CD4-positive, alpha-beta T cell treated with Interleukin-17A for 4 hours (primary cell): ENCODE data around the gene DUSP2.
"Not testable (repeated sequence)": the region's sequence is repeated elsewhere in the genome, so short reads cannot be mapped to it uniquely, and the experiment has no call there.

Experiments used
- DNase-seq: peaks from one replicate; pipeline ENCODE4 v3.0.0-alpha.2; 2020; ENCODE audit warnings: mixed read lengths

The DUSP2 gene

DNA sequence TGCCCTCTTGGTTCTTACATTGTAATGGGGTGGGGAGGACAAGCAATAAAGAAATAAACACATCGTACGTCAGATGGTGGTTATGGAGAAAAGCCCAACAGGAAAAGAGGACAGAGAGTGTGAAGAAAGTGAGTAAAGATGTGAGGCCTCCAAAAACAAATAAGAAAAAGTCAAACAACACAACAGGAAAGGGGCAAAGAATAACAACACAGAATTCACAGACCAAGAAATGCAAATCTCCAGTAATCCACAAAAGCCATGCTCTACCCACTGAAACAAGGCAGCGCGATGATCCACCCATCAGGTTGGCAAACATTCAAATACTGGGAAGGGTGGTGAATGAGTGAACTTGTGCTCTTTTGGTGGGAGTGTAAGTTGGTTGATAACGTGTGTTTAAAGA is 16.7 kb upstream of the DUSP2 start:
- no peak for DNase-seq

DNA sequence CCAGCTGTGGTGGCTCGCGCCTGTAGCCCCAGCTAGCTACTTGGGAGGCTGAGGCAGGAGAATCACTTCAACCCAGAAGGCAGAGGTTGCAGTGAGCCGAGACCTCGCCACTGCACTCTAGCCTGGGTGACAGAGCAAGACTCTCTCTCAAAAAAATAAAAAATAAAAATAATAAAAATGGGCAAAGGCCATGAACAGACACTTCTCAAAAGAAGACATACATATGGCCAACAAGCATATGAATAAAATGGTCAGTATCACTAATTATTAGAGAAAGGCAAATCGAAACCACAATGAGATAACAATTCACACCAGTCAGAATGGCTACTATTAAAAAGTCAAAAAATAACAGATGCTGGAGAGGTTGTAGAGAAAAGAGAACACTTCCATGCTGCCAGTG is 15.1 kb upstream of the DUSP2 start:
- not testable (repeated sequence) for DNase-seq

DNA sequence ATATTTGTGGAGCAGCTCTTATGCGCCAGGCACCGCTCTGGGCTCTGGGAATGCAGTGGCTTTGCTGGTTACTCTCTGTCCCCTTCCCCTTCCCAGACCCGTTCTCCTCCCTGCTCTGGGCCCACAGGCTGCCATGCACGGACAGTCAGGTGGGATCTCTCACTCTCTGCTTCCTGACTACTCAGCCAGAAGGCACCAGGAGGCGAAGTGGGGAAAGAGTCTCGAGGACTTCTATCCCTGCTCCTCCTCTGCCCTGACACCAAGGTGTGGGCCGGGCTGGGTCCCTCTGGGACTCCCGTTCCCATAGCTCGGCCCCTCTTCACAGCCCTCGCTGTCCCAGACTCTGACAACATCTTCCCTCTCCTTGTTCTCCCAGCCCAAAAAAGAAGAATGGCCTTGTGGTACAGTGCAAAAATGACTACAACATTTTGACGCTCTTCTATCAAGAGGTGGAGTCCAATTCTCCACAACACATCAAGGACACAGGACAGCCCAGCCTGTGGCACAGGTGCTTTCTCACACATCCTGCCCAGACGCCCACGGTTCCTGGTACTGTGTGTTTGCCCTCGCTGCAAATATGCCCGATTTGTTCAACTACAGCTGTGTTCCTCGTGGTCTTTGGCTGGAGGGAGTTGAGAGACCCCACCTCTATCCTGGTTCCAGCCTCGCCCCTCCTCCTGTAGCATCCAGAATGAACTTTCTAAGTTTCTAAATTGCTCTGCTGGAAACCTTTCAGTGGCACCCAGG is 14.0 kb upstream of the DUSP2 start:
- peak; percentile 70 for DNase-seq

DNA sequence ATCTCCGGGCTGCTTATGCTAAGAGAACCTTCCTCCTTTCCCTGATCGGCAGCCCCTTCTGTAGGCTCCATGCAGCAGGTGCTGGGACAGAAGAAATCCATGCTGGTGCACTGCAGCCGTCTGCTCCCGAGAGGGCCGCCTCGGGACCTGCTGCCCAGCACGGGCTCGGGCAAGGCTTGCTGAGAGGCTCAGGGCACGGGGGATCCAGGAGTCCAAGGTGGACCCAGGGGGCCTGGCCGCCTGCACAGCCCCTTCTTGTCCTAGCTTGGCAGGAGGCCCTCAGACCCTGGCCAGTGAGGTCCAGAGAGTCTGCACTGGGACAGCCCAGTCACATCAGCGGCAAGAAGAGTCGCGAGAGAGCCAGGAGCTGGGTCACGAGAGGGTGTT is 13.3 kb upstream of the DUSP2 start:
- no peak for DNase-seq

DNA sequence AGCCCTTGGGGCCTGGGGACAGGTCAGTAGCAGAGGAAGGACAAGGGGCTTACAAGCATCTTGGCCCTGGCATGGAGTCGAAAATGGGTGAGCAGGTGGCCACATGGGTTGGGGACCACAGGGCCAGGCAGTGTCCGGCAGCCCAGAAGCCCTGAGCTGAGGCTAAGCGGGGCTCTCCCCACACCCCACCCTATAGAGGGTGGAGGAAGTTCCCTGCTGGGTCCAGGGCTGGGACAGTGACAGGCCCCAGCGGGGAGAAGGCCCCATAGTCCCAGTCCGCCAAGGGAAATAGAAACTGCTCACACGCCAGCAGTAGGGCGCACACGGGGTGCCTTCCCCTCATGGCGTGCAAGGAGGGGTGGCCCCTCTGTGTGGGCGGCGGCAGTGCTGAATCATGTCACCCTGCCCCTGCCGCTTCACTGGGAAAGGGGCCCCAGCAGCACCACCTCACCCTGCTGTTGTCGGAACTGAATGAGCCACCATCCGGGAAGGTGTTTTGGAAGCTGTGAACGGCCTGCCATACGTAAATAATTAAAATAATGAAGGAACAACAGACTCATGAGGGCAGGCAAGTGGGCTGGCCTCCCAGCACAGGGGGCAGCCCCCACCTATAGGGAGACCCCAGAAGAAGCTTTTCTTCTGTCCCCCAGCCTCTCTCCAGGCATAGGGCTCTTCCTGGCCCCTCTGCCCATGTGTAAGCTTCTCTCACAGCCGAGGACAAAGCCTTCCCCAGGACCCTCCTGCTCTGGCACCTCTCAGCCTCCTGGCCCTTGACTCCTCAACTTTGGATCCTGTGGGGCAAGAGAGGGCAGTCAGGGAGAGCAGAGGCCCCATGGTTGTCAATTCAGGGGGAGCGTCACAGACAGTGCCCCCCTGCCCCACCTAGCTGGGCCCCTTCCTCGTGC is 12.7 kb upstream of the DUSP2 start:
- peak; percentile 91 for DNase-seq

DNA sequence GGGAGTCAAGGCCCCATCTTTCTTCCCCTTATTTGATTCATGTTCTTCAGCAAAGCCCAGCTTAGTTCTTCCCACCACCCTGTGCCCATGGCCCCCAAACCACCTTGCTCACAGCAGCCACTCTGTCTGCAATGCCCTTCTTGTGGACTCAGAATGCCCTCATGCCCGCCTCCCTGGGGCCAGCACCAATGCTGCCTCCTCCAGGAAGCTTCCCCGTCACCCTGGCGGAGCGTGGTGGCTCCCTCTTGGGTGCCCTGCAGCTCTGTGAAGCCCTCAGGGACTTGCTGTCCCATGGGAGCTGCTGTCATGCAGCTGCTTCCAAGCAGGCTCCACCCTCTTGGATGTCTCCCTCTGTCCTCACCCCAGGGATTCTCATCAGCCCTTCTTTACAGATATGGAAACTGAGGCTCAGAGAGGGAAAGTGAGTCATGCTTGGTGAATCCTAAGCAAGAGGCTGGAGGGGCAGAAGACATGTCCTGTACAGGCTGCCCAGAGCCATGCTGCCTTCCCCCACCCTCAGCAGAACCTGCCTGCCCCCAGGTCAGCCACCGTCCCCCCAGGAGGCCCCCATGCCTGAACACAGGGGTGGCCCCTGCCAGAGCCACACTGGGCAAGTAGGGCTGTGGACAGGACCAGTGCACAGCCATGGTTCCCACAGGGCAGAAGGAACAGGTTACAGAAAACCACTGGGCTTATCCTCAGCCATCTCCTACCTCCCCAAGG is 11.8 kb upstream of the DUSP2 start:
- no peak for DNase-seq

DNA sequence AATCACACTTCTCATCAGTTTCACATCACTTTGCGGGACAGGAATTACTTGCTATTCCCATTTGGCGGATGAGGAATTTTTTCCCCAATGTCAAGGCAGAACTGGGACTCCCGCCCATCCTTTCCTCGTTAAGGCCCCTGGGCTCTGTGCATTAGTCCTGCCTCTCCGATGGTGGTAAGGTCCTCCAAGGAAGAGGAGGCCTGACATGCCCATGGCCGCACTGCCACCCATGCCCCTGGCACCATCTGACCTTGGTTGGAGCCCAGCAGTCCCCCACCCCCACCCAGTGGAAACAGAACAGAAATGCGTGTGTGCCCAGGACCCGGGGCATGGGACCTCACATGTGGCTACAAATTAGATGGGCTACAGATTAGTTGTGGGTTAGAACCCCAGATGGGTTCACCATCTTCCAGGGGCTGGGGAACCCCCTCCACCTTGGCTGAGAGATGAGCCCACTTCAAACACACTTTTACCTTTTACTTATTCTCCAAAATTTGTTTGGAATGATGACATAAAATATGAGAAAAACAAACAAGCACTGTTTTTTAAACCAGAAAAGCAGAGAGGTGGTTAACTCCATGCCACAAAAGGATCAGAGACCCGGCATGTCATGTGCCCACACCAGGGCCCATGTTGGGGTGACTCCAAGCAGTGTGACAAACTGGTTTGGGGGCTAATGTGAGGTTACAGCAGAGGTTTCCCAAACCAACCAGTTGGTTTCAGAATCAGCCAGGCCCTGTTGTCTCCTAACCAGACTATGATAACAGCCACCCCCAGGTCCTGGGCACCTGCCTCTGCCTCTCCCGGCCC is 11.0 kb upstream of the DUSP2 start:
- DNase-seq, result peak; percentile 35

DNA sequence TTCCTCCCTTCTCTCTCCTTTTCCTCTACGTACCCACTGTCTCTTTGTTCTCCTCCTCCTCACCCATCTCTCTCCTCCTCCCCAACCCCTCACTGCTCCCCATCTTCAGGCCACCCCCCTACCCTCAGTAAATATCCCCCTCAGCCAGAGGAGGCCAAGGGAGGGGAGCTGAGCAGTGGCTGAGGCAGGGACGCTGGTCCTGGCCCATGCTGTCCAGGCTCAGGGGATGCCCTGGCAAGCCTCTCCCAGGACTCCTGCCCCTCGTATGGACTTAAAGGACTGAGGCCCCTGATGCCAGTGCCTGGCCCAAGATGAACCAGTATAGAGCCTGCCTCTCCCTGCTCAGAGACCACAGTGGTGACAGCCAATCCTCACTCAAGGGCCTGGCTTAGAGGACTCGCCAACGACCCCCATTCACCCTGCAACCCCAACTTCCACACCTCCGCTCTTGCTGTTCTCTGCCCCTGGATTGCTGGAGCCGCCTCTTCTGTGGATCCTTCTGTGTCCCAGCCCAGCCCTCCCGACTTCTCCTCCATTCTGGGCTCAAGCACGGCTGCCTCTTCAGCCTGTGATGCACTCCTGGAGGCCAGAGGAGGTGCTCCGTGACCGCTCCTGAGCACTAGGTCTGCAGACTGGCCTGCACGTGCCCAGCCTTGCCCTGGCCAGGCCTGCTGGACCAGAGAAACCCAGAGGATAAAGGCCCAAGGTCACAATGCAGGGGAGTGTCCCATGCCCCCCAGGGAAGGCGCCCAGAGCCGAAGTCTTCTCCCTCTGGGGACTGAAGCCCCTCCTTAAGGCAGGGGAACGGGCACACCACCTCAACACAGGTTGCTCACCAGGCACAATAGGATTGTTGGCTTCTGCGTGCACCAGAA is 9.5 kb upstream of the DUSP2 start:
- DNase-seq, result no peak

DNA sequence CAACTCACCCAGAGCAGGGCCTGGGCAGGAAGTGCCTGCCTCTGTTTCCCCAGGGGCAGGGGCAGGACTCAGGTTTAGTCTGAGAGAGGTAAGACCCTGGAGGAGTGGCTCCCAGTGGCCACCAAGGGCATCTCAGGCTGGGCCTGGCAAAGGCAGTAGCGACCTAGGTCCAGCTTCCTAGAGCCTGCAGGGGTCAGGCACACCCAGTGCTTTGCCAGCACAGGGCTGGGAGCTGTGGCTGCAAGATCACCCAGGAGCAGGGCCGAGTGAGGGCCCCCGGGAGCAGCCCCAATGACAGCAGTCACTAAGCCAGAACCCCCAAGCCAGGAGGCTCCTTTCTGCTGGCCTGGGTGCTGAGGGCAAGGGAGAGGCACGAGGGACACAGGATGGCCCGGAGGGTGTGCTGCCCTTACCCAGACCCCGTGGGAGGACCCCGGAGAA is 8.8 kb upstream of the DUSP2 start:
- no peak for DNase-seq

DNA sequence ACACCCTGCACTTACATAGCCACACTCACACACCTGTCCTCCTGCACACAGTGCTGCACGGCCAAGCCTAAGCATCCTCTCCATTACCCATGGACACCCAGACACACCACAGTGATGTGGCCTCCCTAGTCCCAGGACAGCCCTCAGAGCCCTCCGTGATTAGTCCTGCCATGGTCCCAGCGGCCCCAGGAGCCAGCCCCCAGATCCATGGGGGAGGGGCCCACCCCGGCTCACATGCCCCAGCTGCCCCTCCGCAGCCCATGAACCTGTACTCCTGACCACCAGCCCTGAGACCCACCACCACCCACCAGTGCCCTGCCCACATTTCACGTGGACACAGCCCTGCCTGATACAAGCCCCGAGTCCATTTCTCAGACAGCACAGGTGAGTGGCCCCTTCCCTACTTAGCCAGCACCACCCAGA is 8.1 kb upstream of the DUSP2 start:
- DNase-seq, result no peak

DNA sequence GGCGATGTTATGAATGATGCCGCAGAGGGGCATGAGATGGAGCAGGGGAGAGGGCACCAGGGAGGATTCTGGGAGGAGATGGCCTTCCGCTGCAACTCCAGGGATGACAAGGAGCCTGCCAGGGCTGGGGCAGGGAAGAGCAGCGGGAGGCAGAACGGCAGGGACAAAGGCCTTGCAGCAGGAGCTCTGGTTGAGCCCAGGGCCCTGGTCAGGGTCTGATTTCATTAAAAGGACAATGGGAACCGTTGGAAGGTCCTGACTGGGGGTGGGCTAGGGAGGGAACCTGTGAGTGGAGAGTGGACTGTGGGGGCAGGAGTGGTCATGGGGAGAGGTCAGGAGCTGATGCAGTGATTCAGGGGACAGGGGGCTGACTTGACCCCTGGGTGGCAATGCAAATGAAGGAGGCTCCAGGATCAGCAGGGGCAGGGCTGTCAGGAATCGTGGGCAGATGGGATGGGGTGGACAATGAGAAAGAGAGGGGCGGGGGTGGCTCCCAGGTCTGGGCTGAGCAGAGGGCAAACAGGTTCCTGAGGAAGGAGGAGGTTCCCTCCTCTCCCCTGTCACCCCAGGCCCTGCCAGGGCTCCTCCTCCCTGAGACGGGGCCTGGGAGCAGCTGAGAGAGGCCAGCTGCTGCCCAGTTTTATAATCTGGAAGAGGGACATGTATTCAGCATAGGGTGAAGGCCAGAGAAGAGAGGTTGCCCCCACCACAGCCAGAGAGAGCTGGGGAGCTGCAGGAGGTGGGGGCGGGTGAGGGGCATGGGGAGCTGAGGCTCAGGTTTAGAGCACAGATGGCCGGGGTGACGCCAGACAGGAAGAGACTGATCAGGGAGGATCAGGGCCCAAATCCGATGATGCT is 7.3 kb upstream of the DUSP2 start:
- no peak for DNase-seq

DNA sequence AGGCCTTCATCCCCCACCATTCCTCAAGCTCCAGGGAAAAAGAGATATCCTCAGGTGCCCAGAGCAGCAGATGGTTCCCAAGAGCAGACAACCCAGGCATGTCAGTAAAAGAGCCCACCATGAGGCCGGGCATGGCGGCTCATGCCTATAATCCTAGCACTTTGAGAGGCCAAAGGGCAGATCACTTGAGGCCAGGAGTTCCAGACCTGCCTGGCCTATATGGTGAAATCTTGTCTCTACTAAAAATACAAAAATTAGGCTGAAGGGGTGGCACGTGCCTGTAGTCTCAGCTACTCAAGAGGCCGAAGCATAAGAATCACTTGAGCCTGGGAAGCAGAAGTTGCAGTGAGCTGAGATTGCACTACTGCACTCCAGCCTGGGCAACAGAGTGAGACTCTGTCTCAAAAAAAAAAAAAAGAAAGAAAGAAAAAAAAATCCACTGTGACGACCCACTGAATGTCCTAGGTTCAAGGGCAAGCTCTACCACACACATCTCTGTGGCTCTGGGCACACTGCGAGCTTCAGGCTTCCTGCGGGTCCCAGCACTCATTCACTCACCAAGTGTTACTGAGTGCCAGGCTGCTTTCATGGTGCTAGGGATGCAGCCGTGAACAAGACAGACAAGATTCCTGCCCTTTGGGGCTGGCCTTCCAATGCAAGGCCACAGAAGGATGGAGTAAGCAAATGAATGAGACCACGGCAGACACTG is 6.5 kb upstream of the DUSP2 start:
- no peak for DNase-seq

DNA sequence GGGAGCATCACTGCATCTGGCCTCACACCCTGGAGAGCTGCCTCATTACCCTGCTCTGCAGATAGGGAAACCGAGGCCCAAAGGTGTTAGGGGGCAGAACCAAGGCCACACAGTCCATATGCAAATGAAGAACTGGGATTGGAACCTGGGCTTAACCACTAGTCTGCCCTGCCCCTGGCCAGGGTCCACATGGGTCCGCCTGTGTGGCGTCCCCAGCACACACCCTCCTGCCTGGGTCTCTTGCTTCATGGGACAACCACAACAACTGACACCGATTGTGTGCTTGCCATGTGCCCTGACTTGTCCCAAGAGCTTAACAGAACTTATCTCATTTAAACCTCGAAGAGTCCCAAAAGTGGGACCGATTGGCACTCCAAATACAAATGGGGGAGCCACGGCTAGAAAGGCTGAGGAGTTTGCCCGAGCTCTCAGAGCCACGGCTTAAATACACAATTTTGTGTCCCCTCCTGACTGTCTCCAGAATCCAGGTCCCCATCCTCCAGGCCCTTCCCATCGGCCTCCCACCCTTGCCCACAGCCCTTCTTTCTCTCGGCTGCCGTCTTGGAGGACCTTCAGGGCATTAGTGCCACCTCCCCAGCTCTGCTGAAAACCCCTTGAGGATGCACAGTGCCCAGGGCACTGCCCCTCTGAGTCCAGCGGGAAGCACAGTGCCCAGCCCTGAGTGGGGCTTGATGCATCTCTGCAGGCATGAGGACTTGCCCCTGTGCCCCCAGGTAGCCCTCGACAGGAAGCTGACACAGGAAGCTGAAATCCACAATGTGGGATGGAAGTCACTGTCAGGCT is 5.8 kb upstream of the DUSP2 start:
- no peak for DNase-seq

DNA sequence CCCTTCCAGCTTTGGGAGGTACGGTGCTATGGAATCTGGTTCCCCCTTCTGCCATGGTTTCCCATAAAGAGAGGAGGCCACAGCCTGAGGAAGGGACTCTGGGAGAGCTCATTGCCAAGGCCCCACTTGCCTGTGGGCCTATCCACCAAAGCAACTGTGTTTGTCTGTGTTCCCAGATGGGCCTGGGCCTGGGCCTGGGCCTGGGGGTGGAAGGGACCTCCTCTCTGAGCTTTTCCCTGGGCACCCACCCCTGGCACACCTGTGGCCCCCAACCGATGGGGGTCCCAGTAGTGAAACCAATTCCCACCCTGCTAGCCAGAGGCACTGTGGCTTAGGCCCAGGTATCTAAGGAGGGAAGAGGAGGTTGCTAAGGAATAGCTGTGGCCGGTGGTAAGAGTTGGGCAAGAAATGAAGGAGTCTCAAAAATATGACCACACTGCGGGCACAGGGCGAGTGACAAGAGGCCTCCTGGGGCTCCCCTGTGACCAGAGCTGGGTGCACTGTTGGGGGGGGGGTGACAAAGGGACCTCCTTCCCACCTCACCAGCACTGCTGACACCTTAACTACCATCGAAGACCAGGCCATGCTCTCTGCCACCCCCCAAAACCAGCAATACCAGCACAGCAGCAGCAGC is 4.9 kb upstream of the DUSP2 start:
- no peak for DNase-seq

DNA sequence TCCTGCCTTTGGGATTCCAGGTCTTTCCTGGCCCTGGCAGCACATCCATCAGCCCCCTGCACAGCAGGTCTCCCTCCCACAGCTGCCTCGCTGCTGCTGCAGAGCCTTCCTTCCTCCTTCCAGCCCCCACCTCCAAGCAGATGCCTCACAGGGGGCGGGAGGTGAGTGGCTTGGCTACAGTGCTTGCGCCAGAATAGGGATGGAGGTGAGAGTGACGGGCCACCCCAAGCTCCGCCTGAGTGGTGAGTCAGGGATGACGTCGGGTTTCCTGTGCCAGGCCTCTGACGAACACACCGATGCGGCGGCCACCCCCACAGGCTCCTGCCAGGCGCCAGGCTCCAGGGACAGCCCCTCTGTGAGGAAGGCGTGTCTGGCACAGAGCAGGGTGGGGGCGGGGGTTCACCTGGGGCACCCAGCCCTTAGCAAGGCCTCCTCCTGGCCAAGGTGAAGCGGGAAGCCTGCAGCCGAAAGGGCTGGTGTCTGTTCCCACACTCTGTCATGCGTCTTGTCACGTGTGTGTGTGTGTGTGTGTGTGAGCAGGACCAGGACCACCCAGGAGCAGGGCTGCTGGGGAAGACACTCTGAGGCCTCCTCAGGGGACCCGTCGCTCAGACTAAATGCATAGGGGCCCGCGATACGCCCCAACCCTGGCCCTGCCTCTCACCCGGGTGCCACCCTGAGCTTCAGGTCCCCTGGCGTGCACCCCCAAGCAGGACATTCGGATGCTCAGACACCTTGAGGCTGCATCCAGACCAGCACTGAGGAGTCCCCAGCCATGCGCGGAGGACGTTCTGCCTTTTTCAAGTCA is 3.4 kb upstream of the DUSP2 start:
- peak; percentile 97 for DNase-seq

DNA sequence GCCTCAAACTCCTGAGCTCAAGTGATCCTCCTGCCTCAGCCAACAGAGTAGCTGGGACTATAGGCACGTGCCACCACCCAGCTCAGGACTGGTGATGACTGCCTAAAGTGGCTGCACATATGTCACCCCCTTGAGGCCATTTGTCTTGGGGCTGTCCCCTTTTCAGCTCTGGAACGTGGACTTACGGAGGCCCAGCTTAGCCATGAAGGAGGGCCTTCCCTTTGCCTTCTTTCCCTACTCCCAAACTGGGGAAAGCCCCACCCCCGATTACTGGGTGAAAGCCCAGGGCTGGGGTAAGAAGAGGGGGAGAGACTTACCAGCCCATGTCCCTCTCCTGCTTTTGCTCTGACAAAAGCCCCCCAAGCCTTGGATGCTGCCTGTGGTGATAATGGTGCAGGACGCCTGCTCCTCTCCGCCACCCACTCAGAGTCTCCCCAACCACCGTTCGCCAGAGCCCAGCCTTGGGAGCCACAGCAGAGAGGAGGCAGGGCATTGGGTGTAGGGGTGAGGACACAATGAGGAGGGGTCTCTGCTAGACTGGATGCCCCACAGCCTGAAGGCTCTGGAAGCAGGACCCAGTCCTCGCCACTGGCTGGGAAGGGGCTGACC is 2.5 kb upstream of the DUSP2 start:
- DNase-seq, result no peak
